GM21825 (cell line): Measurements from ENCODE around the gene ATP6V1B1.

ENCODE experiments used
- ATAC-seq: cut with Tn5 transposase; IDR thresholded peaks from one replicate; pipeline ENCODE4 v1.9.1; 2021; ENCODE audit warnings: mild to moderate bottlenecking, moderate library complexity; ENCODE audit not compliant: unreplicated experiment

ATP6V1B1 gene

DNA sequence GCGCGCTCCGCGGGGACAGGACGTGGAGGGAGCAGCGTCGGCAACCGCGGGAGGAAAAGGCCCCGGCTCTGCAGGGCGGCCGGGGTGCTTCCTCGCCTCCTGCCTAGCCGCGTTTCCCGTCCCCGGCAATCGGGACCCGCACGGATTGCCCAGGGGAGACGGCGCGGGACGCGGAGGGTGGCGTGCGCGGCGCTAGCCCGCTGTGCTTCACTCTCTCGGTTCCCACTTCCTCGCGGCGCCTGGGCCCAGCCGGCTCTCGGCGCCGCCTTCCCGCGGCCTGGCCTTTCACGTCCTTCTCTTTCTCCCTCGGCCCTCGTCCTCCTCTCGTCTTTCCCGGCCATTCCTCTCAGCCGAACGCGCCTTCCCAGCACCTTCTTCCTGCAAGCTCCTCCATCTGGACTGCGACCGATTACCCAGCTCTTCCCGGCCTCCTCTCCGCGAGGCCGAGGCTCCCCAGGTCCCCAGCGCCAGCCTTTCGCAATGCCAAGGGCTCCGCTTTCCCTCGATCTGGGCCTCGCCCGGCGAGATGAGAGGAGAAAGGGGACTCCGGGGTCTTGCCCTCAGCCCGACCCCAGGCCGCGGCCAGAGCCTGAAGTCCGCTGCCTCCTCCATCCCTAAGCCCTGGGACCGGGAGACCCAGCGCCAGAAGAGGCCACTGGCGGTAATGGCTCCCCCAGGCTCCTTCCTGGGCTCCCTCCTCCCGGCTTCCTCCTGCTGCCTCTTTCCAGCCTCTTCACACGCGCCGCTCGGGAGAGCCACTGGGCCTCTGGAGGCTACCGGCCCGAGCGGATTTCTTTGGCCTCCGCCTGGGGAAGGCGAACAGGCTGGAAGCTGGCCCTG, 34.3 kb upstream of the ATP6V1B1 start:
- ATAC-seq, result no peak

DNA sequence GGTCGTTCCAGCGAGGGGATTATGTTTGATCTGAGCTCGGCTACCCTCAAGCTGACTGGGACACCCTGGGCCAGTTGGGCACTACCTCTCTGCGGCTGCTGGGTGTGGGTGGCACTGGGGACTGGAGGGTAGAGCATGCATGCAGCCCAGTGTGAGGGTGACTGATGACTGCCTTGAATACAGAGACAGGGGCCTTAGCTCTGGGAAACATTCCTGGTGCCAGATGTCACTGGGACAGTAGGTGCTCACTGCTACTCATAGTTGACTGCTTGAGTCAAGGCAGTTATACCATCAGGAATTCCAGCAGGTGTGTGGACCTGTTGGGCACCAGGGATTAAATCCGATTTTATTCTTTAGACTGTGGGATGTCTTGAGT, 33.6 kb upstream of the ATP6V1B1 start:
- no peak for ATAC-seq

- no peak for ATAC-seq
These were observed 33.1 kb upstream of the ATP6V1B1 start for GRCh38 chr2:70902579-70902978.

- ATAC-seq, result no peak
These were observed 32.5 kb upstream of the ATP6V1B1 start for GRCh38 chr2:70903171-70903570.

DNA sequence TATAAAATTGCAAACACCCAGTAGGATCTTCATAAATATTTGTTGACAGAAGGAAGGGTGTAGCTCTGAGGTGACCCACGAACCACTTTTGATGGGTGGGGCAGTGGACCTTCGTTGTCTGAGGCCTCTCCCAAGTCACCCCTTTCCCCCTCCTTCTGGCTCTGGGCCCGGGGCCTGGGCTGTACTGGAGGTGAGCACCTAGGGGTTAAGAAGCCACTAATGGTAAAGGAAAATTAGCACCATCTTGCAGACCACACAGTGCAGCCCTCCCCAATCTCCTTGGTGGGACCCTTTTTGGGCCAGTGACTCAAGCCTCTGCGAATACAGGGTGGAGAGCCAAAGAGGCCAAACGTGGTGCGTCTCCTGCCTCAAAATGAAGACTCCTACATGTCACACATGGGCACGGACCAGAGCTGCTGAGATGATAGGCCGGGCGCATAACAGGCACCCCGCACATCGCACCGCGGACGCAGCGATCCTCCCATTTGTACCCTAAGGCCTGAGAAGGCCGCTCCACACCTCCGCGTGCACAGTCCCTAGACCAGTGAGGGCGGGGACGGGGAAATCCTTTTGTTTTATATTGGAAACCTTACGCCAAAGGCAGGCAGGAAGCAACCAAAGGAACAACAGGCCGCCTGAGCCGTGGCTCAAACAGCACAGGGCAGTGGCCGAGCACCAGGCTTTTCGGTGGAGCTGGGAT, 31.9 kb upstream of the ATP6V1B1 start:
- ATAC-seq, result no peak

- ATAC-seq, result no peak
These were observed 31.1 kb upstream of the ATP6V1B1 start for GRCh38 chr2:70904371-70905216.

DNA sequence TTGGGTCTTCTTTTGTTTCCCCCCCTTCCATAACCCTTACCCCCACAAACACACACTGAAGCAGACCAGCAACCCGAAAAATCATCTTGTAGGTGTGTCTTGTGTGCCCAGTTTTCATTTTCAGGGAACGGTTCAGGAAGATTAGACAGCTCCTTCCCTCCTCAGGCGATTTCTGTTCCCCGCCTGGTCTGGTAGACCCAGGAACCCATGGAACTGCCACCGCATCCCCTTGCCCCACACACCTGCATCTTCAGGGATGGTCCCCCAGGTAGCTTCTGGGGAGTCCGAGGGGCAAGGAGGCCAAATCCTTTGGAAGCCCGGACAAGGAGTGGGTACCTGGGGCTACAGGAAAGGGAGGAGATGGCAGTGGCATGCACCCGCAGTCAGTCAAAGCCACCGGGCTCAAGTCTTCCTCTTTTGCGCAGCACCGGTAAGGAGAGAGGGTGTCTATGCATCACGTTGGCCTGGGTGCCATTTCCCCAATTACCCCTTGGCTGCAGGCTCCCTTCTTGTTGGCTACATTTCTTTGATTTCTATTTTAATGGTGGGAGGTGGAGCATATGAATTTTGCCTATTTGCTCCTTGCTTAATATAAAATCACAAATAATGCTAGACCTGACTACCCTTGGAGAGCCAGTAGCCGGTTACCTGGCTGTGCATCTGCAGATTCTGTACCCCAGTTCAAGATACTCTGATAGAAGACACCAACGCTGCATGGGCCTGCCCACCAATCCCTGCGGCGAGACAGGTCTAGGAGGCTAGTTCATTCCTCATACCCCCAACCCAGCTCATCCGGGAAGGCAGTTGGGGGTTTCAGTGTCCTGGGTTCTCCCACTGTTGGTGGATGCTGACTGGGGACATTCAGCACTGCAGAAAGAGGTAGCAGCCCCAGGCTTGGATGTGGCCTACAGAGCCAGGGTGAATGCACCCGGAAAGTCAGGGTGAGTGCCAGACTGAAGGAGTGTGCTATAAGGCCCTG, 30.0 kb upstream of the ATP6V1B1 start:
- ATAC-seq, result no peak

DNA sequence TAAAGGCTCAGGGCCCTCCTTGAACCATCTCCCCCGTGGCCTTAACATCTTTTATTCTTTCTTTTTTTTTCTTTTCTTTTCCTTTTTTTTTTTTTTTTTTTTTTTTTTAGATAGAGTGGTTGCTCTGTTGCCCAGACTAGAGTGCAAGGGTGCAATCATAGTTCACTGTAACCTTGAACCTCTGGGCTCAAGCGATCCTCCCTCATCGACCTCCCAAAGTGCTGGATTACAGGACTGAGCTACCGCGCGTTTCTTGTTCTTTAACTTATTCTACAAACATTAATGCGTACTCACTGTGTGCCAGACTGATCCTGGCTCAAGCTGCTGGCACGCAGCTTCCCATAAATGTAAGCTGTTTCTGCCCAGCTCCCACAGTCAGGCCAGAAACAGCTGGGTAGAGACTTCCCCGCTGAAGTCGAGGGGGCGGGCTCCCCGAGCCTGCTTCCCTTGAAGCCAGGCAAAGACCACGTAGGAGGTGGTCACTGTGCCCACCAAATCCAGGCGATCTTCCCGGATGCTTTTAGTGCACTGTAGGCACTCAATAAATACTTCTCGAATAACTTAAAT, 29.2 kb upstream of the ATP6V1B1 start:
- no peak for ATAC-seq

GRCh38 chr2:70907130-70908057, 28.3 kb upstream of the ATP6V1B1 start:
- no peak for ATAC-seq

DNA sequence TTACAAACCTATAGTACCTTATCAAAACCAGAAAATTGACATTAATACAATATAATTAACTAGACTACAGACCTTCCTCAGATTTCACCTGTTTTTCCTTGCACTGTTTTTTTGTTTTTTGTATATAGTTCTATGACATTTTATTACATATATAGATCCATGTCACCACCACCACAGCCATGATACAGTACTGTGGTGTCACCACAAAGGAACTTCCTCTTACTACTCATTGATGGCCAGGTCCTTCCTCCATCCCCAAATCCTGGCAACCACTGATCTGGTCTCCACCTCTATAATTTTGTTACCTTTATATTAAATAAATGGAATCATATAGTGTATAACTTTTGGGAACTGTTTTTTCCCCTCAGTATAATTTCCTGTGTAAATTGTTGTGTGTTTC, 19.4 kb upstream of the ATP6V1B1 start:
- no peak for ATAC-seq

GRCh38 chr2:70918016-70918415, 17.7 kb upstream of the ATP6V1B1 start:
- no peak for ATAC-seq

DNA sequence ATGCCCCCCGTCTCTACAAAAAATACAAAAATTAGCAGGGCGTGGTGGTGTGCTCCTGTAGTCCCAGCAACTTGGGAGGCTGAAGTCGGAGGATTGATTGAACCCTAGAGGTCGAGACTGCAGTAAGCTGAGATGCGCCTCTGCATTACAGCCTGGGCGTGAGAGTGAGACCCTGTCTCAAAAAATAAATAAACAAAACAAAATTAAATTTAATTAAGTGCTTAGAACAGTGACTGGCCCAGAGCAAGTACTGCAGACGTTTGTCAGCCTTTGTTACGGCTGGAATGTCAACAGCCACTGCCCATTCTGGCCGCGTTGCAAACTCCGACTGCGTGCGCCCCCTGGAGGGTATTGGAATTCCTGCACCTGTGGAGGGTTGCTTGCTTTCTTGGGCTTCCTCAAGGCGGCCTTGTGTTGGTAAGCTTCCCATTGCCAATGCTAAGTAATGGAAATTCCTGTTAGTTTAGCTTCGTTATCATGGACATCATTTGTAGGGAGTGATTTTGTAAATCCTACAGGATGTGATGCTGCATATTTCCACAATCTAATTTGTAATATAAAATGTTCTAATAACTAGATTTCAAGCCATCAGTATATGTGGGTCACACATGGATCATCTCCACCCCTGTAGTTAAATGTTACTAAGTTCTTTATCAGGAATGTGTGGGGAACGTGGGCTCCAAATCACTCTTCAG, 15.9 kb upstream of the ATP6V1B1 start:
- ATAC-seq, result no peak

GRCh38 chr2:70920367-70920715, 15.4 kb upstream of the ATP6V1B1 start:
- ATAC-seq, result no peak

GRCh38 chr2:70921031-70921430, 14.7 kb upstream of the ATP6V1B1 start:
- no peak for ATAC-seq

DNA sequence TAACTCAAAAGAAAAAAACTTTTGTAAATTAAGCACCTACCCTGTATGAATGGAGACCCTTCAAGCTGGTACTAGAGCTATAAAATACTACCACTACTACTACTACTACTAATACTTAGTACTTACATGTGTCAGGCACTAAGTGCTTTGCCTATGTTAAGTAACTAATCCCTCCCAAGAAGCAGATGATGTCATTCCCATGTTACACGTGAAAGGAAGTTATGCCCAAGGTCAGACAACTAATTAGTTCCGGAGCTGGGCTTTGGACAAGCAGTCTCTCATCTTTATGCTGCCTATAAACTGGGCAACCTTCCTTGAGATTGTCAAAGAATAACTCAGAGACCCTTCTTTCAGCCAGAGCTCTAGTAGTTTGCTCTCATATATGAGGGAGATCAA, 13.9 kb upstream of the ATP6V1B1 start:
- ATAC-seq, result no peak

DNA sequence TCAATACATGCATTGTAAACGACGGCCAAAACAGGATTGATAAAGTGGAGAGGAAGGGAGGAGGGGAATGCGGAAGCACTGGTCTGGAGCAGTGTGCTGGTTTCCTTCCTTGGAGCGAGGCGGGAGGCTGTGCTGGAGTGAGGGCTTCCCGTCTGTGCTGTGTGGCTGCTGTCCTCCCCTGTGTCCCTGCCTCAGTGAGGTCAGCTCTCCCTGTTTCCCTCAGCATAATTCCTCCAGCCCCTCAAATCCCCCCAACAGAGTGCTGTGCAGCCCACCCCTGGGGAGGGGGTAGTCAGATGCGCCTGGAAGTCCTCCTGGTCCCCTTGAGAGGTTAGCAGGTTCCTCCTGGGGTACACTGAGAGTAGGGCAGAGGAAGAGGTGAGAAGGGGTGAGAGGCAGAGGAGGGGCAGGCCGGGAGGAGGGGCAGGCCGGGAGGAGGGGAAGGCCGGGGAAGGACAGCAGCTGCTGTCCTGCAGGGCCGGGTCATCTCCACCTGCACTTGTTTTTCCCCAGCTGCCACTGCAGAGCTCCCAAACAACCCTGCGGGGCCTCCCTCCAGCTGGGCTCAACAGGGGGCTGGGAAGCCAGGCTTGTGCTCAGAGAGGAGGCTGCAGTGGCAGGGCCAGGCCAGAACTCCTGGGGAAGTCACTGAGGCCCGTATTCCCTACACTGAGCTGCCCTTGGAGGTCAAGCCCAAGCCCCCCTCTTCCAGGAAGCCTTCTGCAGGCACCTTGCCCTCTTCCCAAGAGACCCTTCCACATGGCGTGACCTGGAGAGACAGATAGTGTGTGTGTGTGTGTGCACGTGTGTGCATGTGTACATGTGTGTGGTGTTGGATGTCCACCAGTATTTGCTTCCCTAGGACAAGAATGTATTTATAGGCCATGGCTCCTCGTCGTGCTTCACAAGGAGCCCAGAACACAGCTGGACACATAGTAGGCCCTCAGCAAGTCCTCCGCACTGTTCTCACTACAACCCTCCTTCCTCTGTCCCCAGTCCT, 13.2 kb upstream of the ATP6V1B1 start:
- no peak for ATAC-seq

- ATAC-seq, result no peak
These were observed 12.2 kb upstream of the ATP6V1B1 start for GRCh38 chr2:70923378-70924015.
